GM21381 (cell line): Measurements from ENCODE around the gene POM121L2.

ENCODE experiments used
- ATAC-seq: cut with Tn5 transposase; IDR thresholded peaks from one replicate; pipeline ENCODE4 v1.9.1; 2021; ENCODE audit warnings: mild to moderate bottlenecking, moderate library complexity; ENCODE audit not compliant: unreplicated experiment

The POM121L2 gene

DNA sequence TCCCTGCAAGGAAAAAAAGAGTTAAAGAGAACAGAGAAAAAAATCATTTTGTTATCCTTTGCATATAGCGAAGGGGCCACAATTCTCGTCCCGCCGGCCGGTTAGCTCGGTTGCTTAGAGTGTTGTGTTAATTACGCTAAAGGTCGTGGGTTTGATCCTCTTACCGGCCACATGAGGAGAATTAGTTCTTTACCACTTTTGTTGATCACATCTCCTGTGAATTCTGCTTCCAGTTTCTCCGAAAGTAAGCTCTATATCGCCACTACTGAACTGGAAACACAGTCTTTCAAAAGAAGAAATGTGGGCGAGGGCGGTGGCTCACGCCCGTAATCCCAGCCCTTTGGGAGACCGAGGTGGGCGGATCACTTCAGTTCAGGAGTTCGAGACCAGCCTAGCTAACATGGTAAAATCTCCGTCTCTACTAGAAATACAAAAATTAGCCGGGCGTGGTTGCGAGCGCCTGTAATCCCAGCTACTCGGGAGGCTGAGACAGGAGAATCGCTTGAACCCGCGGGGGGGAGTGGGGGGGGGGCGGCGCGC lies 51.2 kb downstream of the POM121L2 start:
- no peak for ATAC-seq

DNA sequence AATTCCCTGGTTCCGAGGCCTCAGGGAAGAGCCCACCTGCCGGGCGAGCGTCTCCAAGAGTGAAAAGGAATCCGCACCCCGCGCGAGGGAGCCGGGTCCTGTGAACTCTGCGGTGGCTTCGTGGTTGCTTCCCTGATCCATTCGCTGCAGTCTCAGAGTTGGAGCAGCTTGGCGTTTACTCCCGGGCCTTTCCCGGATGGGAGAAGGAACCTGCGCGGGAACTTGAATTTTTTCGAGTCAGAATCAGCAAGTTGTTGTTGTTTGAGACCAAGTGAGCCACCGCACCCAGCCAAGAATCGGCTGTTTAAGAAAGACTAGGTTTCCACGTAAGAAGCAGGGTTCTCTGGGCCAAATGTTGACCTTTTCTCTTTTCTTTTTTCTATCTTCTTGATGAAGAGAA lies 51.7 kb downstream of the POM121L2 start:
- no peak for ATAC-seq
